IPS-18a (cell line): ENCODE results near the gene GLP1R.

ENCODE experiments used
- H3K27ac ChIP-seq: one replicate; pipeline ENCODE4 v1.5.1; 2013; ENCODE audit warnings: low read length
- H3K27me3 ChIP-seq: one replicate; pipeline ENCODE4 v1.6.1; 2013; ENCODE audit warnings: mild to moderate bottlenecking, low read length; ENCODE audit not compliant: control insufficient read depth, insufficient read depth
- H3K36me3 ChIP-seq: one replicate; pipeline ENCODE4 v1.6.1; 2013; ENCODE audit warnings: low read depth, low read length; ENCODE audit not compliant: control insufficient read depth
- H3K4me1 ChIP-seq: one replicate; pipeline ENCODE4 v1.6.1; 2013; ENCODE audit warnings: low read depth, low read length; ENCODE audit not compliant: control insufficient read depth
- H3K4me3 ChIP-seq: one replicate; pipeline ENCODE4 v1.5.1; 2013; ENCODE audit warnings: low read length
- H3K9ac ChIP-seq: one replicate; pipeline ENCODE4 v1.6.1; 2013; ENCODE audit warnings: mild to moderate bottlenecking, low read length, moderate library complexity
- H3K9me3 ChIP-seq: one replicate; pipeline ENCODE4 v1.6.1; 2013; ENCODE audit warnings: low read depth, low read length; ENCODE audit not compliant: control insufficient read depth

GLP1R gene

GRCh38 chr6:39093149-39093708 lies 44.6 kb downstream of the GLP1R start:
- no peak overlapping the region for H3K9ac ChIP-seq
- H3K4me3 ChIP-seq: no peak overlapping the region
- H3K27me3 ChIP-seq: no peaks in the 10 kb centered on the region
- peaks cover 24% of the 10 kb centered on the region for H3K4me1 ChIP-seq
- H3K9me3 ChIP-seq: no peaks in the 10 kb centered on the region
- H3K27ac ChIP-seq: no peak overlapping the region
- H3K36me3 ChIP-seq: no peaks in the 10 kb centered on the region

GRCh38 chr6:39095578-39095977 lies 47.0 kb downstream of the GLP1R start:
- Histone ChIP-seq H3K9me3 (no peaks in the 10 kb centered on the region), H3K4me3 (no peak overlapping the region), H3K27me3 (no peaks in the 10 kb centered on the region), H3K9ac (no peak overlapping the region), H3K4me1 (peaks cover 12% of the 10 kb centered on the region), H3K27ac (no peak overlapping the region), H3K36me3 (no peaks in the 10 kb centered on the region)

- no peak overlapping the region for H3K4me3 ChIP-seq
- H3K9me3 ChIP-seq: no peaks in the 10 kb centered on the region
- H3K4me1 ChIP-seq: no peaks in the 10 kb centered on the region
- H3K27me3 ChIP-seq: no peaks in the 10 kb centered on the region
- H3K9ac ChIP-seq: no peak overlapping the region
- H3K36me3 ChIP-seq: no peaks in the 10 kb centered on the region
- H3K27ac ChIP-seq: no peak overlapping the region
These were observed 51.8 kb downstream of the GLP1R start for GRCh38 chr6:39100358-39100757.

GRCh38 chr6:39102071-39102820 lies 53.7 kb downstream of the GLP1R start:
- H3K4me3 ChIP-seq: no peak overlapping the region
- H3K9ac ChIP-seq: no peak overlapping the region
- H3K27ac ChIP-seq: no peak overlapping the region
- no peaks in the 10 kb centered on the region for H3K27me3 ChIP-seq
- no peaks in the 10 kb centered on the region for H3K9me3 ChIP-seq
- H3K36me3 ChIP-seq: no peaks in the 10 kb centered on the region
- no peaks in the 10 kb centered on the region for H3K4me1 ChIP-seq

GRCh38 chr6:39102821-39103136 lies 54.2 kb downstream of the GLP1R start:
- Histone ChIP-seq H3K9me3 (no peaks in the 10 kb centered on the region), H3K36me3 (no peaks in the 10 kb centered on the region)

DNA sequence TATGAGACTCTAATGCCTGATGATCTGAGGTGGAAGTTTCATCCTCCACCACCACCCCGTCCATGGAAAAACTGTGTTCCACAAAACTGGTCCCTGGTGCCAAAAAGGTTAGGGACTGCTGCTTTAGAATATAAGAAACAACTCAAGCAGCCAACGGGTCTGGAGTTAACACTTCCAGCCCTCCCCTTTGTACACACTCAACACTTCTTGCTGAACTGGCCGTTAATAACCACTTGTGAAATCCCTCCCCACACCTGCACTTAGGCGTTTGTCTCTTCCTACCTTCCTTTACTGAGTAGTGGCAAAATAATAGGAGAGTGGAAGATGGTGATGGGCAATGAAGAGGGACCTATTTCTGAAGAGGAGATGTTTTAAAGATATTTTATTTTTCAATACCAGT lies 55.9 kb downstream of the GLP1R start:
- Histone ChIP-seq H3K36me3 (no peaks in the 10 kb centered on the region), H3K9me3 (no peaks in the 10 kb centered on the region)

More at GRCh38 chr6:39102821-39103136, 54.2 kb downstream of the GLP1R start:
- Histone ChIP-seq H3K27ac (no peak overlapping the region), H3K9ac (no peak overlapping the region), H3K27me3 (no peaks in the 10 kb centered on the region), H3K4me3 (no peak overlapping the region), H3K4me1 (no peaks in the 10 kb centered on the region)

DNA sequence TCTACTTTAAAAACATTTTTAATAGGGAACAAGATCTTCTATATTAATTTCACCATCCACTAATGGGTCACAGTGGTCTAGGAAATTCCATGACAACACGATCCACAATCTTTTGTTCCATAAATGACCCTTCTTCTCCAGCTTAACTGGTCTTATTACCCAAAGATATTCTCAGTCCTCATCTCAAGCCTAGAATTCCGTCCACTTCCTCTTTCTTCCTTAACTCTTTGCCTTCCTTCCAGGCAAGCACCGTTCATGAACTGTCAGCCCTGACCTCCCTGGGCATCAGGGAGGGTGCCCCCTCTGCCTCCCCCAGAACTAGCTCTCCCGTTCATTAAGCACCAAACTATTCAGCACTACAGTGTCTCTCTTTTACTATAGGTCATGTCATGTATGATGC lies 58.5 kb downstream of the GLP1R start:
- no peak overlapping the region for H3K27ac ChIP-seq
- no peaks in the 10 kb centered on the region for H3K9me3 ChIP-seq
- no peaks in the 10 kb centered on the region for H3K4me1 ChIP-seq
- H3K27me3 ChIP-seq: no peaks in the 10 kb centered on the region
- H3K36me3 ChIP-seq: no peaks in the 10 kb centered on the region
- H3K4me3 ChIP-seq: no peak overlapping the region
- no peak overlapping the region for H3K9ac ChIP-seq

More for the DNA sequence above, 55.9 kb downstream of the GLP1R start:
- Histone ChIP-seq H3K4me1 (no peaks in the 10 kb centered on the region), H3K4me3 (no peak overlapping the region), H3K9ac (no peak overlapping the region), H3K27ac (no peak overlapping the region), H3K27me3 (no peaks in the 10 kb centered on the region)

DNA sequence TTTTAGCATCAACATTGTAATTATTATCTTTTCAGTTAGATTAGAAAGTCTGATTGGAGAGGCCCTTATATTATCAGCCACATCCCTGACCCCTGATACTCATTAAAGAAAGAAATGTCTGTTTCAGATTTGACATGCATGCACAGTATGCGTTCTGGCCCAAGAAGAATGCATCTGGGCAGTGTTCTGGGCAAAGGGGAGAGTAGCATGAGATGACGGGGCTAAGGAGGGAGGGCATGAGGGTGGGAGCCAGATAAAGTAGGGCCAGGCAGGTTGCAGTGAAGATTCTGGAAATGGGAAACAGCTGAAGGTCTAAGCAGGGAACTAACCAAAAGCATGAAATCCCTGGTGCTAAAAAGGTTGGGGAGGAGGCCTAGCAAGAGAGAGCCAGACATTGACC lies 59.1 kb downstream of the GLP1R start:
- Histone ChIP-seq H3K27ac (no peak overlapping the region), H3K9ac (no peak overlapping the region), H3K36me3 (no peaks in the 10 kb centered on the region), H3K4me3 (no peak overlapping the region), H3K9me3 (no peaks in the 10 kb centered on the region), H3K4me1 (no peaks in the 10 kb centered on the region), H3K27me3 (no peaks in the 10 kb centered on the region)

GRCh38 chr6:39108041-39108839 lies 59.7 kb downstream of the GLP1R start:
- no peaks in the 10 kb centered on the region for H3K36me3 ChIP-seq
- no peak overlapping the region for H3K9ac ChIP-seq
- no peaks in the 10 kb centered on the region for H3K4me1 ChIP-seq
- no peaks in the 10 kb centered on the region for H3K27me3 ChIP-seq
- H3K4me3 ChIP-seq: no peak overlapping the region
- no peak overlapping the region for H3K27ac ChIP-seq
- no peaks in the 10 kb centered on the region for H3K9me3 ChIP-seq

DNA sequence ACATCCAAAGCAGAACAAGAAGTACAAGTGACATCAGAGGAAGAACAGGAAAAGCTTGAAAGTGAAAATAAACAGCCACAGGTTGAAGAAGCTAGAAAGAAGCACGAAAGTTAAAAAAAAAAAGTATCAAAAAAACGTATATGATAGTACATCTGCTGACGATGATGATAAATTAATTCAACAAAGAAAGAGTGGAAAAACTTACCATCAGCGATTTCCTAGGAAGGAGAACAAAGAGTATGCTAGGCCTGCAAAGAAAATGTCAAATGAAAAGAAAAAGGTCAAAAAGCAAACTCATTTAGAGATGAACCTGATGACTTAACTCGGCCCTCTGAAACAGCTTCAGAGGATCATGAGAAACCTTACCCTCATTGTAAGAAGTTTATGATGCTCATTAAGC lies 62.7 kb downstream of the GLP1R start:
- no peak overlapping the region for H3K4me3 ChIP-seq
- no peak overlapping the region for H3K27ac ChIP-seq
- H3K36me3 ChIP-seq: no peaks in the 10 kb centered on the region
- H3K4me1 ChIP-seq: peaks cover 10% of the 10 kb centered on the region
- no peak overlapping the region for H3K9ac ChIP-seq
- H3K9me3 ChIP-seq: no peaks in the 10 kb centered on the region
- H3K27me3 ChIP-seq: peaks cover 7% of the 10 kb centered on the region

DNA sequence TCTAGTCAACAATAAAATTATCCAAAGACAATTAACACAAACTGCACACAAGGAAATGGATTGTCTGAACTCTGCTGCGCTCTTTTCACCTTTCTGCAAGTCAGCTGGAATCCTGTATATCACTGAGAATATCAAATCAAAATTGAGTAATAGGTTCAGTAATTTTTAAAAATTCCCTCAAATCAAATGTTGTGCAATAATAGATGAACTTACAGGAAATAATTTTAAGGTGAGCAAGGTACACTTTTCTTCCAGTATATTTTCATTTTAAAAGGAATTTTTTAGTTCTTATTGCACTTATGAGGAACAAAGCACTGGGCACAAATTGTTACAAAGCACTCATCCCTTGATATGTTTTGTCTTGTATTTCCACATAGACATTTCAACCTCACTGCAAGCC lies 65.2 kb downstream of the GLP1R start:
- Histone ChIP-seq H3K9ac (peak overlapping the region; percentile 67), H3K4me1 (peaks cover 10% of the 10 kb centered on the region), H3K36me3 (no peaks in the 10 kb centered on the region), H3K4me3 (peak overlapping the region; percentile 66), H3K9me3 (no peaks in the 10 kb centered on the region), H3K27me3 (peaks cover 7% of the 10 kb centered on the region), H3K27ac (no peak overlapping the region)

DNA sequence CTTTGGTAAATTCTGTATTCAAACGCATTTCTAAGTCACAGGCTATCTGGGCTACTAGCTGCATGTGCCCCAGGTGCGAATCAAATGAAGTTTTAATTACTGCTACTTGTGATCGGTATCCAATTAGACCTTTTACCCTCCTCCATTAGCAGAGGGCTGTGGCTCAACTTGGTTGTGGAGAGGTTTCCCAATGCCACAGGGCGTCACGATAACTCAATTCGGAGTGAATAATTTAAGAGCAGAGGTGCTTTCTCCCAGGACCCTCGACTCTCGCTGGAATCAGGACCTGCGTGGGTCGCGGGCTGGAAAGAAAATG lies 65.8 kb downstream of the GLP1R start:
- Histone ChIP-seq H3K27me3 (peaks cover 7% of the 10 kb centered on the region), H3K9ac (peak overlapping the region; percentile 67), H3K9me3 (no peaks in the 10 kb centered on the region), H3K36me3 (no peaks in the 10 kb centered on the region), H3K4me1 (peaks cover 10% of the 10 kb centered on the region), H3K27ac (no peak overlapping the region), H3K4me3 (peak overlapping the region; percentile 66)
